Measurements from ENCODE around the gene ACTRT3.

The ACTRT3 gene

DNA sequence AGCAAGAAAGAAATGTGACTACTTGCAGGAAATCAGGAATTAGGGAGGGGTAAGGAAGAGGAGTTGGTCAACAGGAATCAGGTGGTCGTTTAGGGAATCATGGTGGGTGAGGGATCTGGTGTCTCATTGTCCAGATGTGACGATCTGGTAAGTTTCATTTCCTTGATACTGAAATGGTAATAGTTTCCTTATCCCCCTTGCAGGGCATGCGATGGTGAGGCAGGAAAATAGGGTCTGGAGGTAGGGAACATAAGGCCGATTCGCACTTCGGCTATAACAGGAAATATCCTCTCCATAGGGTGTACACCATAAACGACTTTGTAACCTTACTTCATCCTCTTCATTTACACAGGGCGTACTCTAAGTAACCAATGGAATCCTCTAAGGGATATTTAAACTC is 43.9 kb upstream of the ACTRT3 start:
- Histone ChIP-seq H3K18ac (ENCODE audit: low read length) (no peak overlapping the region), H3K9ac (ENCODE audit: low read length) (no peak overlapping the region), H4K12ac (ENCODE audit: low read depth, low read length) (no peak overlapping the region), H2AFZ (ENCODE audit: insufficient read depth, low read length, poor library complexity) (no peak overlapping the region), H4K91ac (ENCODE audit: low read depth, low read length) (no peak overlapping the region), H2BK120ac (ENCODE audit: insufficient read depth, low read length, poor library complexity) (no peak overlapping the region), H3K27me3 (ENCODE audit: insufficient read depth, low read length) (no peaks in the 10 kb centered on the region), H3K4me3 (ENCODE audit: low read depth, low read length) (no peak overlapping the region), H3K4me2 (ENCODE audit: low read length) (peak overlapping the region; percentile 73), H2BK12ac (ENCODE audit: low read length) (no peak overlapping the region), H3K9me3 (ENCODE audit: insufficient read depth, low read depth, low read length) (no peaks in the 10 kb centered on the region), H3K27ac (ENCODE audit: low read depth, low read length) (no peak overlapping the region), H3K36me3 (ENCODE audit: control insufficient read depth in 1 of 2, insufficient read depth in 2 of 2, low read length in 2 of 2) (no peaks in the 10 kb centered on the region), H4K8ac (ENCODE audit: low read depth, low read length) (no peak overlapping the region), H2AK5ac (ENCODE audit: low read length) (no peak overlapping the region), H3K4me1 (ENCODE audit: control insufficient read depth in 1 of 2, insufficient read depth in 2 of 2, low read length in 2 of 2) (peaks cover 0 to 3% of the 10 kb centered on the region in 2 experiments), H3K23ac (ENCODE audit: low read length) (no peak overlapping the region), H3K79me1 (ENCODE audit: low read length) (peaks cover 2% of the 10 kb centered on the region), H3K4ac (ENCODE audit: low read depth, low read length) (no peak overlapping the region), H3K79me2 (ENCODE audit: control insufficient read depth, insufficient read depth, low read length, poor library complexity) (no peaks in the 10 kb centered on the region), H3K14ac (ENCODE audit: low read length) (no peak overlapping the region), H2BK5ac (ENCODE audit: low read depth, low read length, poor library complexity) (no peak overlapping the region)
- no CpG with 5 or more reads among the region's 8 CpGs for WGBS (ENCODE audit: extremely low coverage, insufficient coverage, insufficient read length)
- DNase-seq = no peak

DNA sequence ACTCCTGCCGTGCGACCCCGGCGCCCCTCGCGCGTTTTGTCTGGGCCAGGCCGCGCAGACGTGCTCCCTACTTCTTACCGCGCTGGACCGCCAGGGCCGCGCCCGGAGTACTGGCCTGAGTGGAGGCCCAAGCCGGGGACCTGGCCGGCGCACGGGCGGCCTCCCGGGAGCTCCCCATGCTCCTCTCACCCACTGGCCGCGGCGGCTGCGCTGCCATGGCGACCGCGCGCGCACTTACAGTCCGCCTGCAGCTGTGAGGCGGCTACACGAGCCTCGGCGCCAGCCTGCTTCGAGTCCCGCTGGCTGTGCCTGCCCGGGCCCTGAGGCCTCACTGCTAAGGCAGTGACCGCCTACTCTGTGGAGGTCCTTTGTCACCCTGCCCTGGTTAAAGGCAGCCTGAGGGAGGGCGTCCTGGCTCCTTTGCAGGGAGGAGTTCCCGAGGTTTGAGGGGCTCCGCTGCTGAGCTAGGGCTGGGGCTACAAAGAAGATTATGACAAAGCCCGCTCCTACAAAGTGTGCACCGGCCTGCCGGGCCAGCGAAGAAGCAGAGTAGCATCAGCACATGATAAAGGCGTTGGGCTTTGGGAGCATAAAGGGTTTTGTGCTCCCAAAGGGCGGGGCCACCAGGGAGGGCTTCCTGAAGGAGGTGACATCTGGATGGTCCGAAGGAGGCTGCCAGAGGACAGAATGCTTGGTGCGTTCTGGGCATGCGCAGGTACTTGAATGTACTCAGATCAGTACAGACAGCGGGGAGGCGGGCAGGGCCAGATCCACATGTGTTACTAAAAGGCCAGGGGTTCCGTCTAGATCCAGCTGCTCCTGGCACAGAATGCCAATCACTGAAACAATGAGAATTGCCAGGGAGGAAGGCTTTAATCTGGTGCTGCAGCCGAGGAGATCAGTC is 43.2 kb upstream of the ACTRT3 start, which contains the start of the genes LRRC34 and LRRIQ4:
TSS of gene LRRC34 (minus strand) at position 573 of the 904 bp plus-strand sequence. CDS start at position 217, 356 bp downstream.
TSS of gene LRRIQ4 (plus strand) at position 539 of the 904 bp plus-strand sequence. CDS start 9,052 bp downstream, outside the sequence.
- Histone ChIP-seq H3K23ac (ENCODE audit: low read length) (no peak within 1 kb of the TSS), H2BK12ac (ENCODE audit: low read length) (no peak within 1 kb of the TSS), H2BK120ac (ENCODE audit: insufficient read depth, low read length, poor library complexity) (no peak within 1 kb of the TSS), H2AFZ (ENCODE audit: insufficient read depth, low read length, poor library complexity) (peak within 1 kb of the TSS; percentile 45), H4K91ac (ENCODE audit: low read depth, low read length) (peak within 1 kb of the TSS; percentile 63), H3K9ac (ENCODE audit: low read length) (no peak within 1 kb of the TSS), H3K9me3 (ENCODE audit: insufficient read depth, low read depth, low read length) (no peaks in the 10 kb centered on the region), H4K8ac (ENCODE audit: low read depth, low read length) (peak within 1 kb of the TSS; percentile 50), H3K79me2 (ENCODE audit: control insufficient read depth, insufficient read depth, low read length, poor library complexity) (no peaks in the 10 kb centered on the region), H3K79me1 (ENCODE audit: low read length) (peaks cover 2% of the 10 kb centered on the region), H3K27ac (ENCODE audit: low read depth, low read length) (no peak within 1 kb of the TSS), H4K12ac (ENCODE audit: low read depth, low read length) (peak within 1 kb of the TSS; percentile 21), H2AK5ac (ENCODE audit: low read length) (no peak within 1 kb of the TSS), H3K18ac (ENCODE audit: low read length) (peak within 1 kb of the TSS; percentile 14), H2BK5ac (ENCODE audit: low read depth, low read length, poor library complexity) (no peak within 1 kb of the TSS), H3K4me2 (ENCODE audit: low read length) (peak within 1 kb of the TSS; percentile 73), H3K4ac (ENCODE audit: low read depth, low read length) (no peak within 1 kb of the TSS), H3K14ac (ENCODE audit: low read length) (peak within 1 kb of the TSS; percentile 60), H3K27me3 (ENCODE audit: insufficient read depth, low read length) (no peaks in the 10 kb centered on the region), H3K36me3 (ENCODE audit: control insufficient read depth in 1 of 2, insufficient read depth in 2 of 2, low read length in 2 of 2) (no peaks in the 10 kb centered on the region), H3K4me1 (ENCODE audit: control insufficient read depth in 1 of 2, insufficient read depth in 2 of 2, low read length in 2 of 2) (peaks cover 0 to 3% of the 10 kb centered on the region in 2 experiments), H3K4me3 (ENCODE audit: low read depth, low read length) (peak within 1 kb of the TSS; percentile 69)
- peak; percentile 13 to 57 for DNase-seq
- WGBS (ENCODE audit: extremely low coverage, insufficient coverage, insufficient read length) = no CpG with 5 or more reads among the region's 56 CpGs

- H2BK5ac ChIP-seq (ENCODE audit: low read depth, low read length, poor library complexity) = no peak overlapping the region
- no peak overlapping the region for H2AK5ac ChIP-seq (ENCODE audit: low read length)
- H3K23ac ChIP-seq (ENCODE audit: low read length) = no peak overlapping the region
- H3K18ac ChIP-seq (ENCODE audit: low read length) = no peak overlapping the region
- H2AFZ ChIP-seq (ENCODE audit: insufficient read depth, low read length, poor library complexity) = peak overlapping the region; percentile 45
- H3K4me3 ChIP-seq (ENCODE audit: low read depth, low read length) = peak overlapping the region; percentile 69
- peak overlapping the region; percentile 50 for H4K8ac ChIP-seq (ENCODE audit: low read depth, low read length)
- H4K91ac ChIP-seq (ENCODE audit: low read depth, low read length) = peak overlapping the region; percentile 63
- H4K12ac ChIP-seq (ENCODE audit: low read depth, low read length) = no peak overlapping the region
- WGBS (ENCODE audit: extremely low coverage, insufficient coverage, insufficient read length) = no CpG with 5 or more reads among the region's 29 CpGs
- peaks cover 2% of the 10 kb centered on the region for H3K79me1 ChIP-seq (ENCODE audit: low read length)
- no peak overlapping the region for H2BK12ac ChIP-seq (ENCODE audit: low read length)
- H3K9ac ChIP-seq (ENCODE audit: low read length) = no peak overlapping the region
- peaks cover 0 to 3% of the 10 kb centered on the region in 2 experiments for H3K4me1 ChIP-seq (ENCODE audit: control insufficient read depth in 1 of 2, insufficient read depth in 2 of 2, low read length in 2 of 2)
- no peak for DNase-seq
- no peak overlapping the region for H2BK120ac ChIP-seq (ENCODE audit: insufficient read depth, low read length, poor library complexity)
- H3K4ac ChIP-seq (ENCODE audit: low read depth, low read length) = no peak overlapping the region
- peak overlapping the region; percentile 73 for H3K4me2 ChIP-seq (ENCODE audit: low read length)
- no peaks in the 10 kb centered on the region for H3K79me2 ChIP-seq (ENCODE audit: control insufficient read depth, insufficient read depth, low read length, poor library complexity)
- H3K27me3 ChIP-seq (ENCODE audit: insufficient read depth, low read length) = no peaks in the 10 kb centered on the region
- no peaks in the 10 kb centered on the region for H3K9me3 ChIP-seq (ENCODE audit: insufficient read depth, low read depth, low read length)
- H3K14ac ChIP-seq (ENCODE audit: low read length) = peak overlapping the region; percentile 60
- H3K36me3 ChIP-seq (ENCODE audit: control insufficient read depth in 1 of 2, insufficient read depth in 2 of 2, low read length in 2 of 2) = no peaks in the 10 kb centered on the region
- no peak overlapping the region for H3K27ac ChIP-seq (ENCODE audit: low read depth, low read length)
These were observed 42.4 kb upstream of the ACTRT3 start for GRCh38 chr3:169811631-169812331.

- no peak overlapping the region for H2BK120ac ChIP-seq (ENCODE audit: insufficient read depth, low read length, poor library complexity)
- H2AK5ac ChIP-seq (ENCODE audit: low read length) = no peak overlapping the region
- no peak overlapping the region for H3K4ac ChIP-seq (ENCODE audit: low read depth, low read length)
- no peak overlapping the region for H3K14ac ChIP-seq (ENCODE audit: low read length)
- no peak overlapping the region for H4K8ac ChIP-seq (ENCODE audit: low read depth, low read length)
- H3K79me1 ChIP-seq (ENCODE audit: low read length) = peaks cover 2% of the 10 kb centered on the region
- no peak for DNase-seq
- no peak overlapping the region for H3K18ac ChIP-seq (ENCODE audit: low read length)
- no peak overlapping the region for H4K91ac ChIP-seq (ENCODE audit: low read depth, low read length)
- no peaks in the 10 kb centered on the region for H3K36me3 ChIP-seq (ENCODE audit: control insufficient read depth in 1 of 2, insufficient read depth in 2 of 2, low read length in 2 of 2)
- H3K9me3 ChIP-seq (ENCODE audit: insufficient read depth, low read depth, low read length) = no peaks in the 10 kb centered on the region
- no peak overlapping the region for H3K27ac ChIP-seq (ENCODE audit: low read depth, low read length)
- H3K27me3 ChIP-seq (ENCODE audit: insufficient read depth, low read length) = no peaks in the 10 kb centered on the region
- no peak overlapping the region for H3K23ac ChIP-seq (ENCODE audit: low read length)
- H3K79me2 ChIP-seq (ENCODE audit: control insufficient read depth, insufficient read depth, low read length, poor library complexity) = no peaks in the 10 kb centered on the region
- no peak overlapping the region for H2BK5ac ChIP-seq (ENCODE audit: low read depth, low read length, poor library complexity)
- H2BK12ac ChIP-seq (ENCODE audit: low read length) = no peak overlapping the region
- H4K12ac ChIP-seq (ENCODE audit: low read depth, low read length) = no peak overlapping the region
- H2AFZ ChIP-seq (ENCODE audit: insufficient read depth, low read length, poor library complexity) = no peak overlapping the region
- H3K4me1 ChIP-seq (ENCODE audit: control insufficient read depth in 1 of 2, insufficient read depth in 2 of 2, low read length in 2 of 2) = peaks cover 0 to 3% of the 10 kb centered on the region in 2 experiments
- no peak overlapping the region for H3K9ac ChIP-seq (ENCODE audit: low read length)
- whole genome bisulfite sequencing (ENCODE audit: extremely low coverage, insufficient coverage, insufficient read length) = no CpG with 5 or more reads among the region's 2 CpGs
- H3K4me2 ChIP-seq (ENCODE audit: low read length) = no peak overlapping the region
- H3K4me3 ChIP-seq (ENCODE audit: low read depth, low read length) = no peak overlapping the region
These were observed 40.0 kb upstream of the ACTRT3 start for GRCh38 chr3:169809230-169809795.
